Body of pancreas (tissue), 4 donors: ENCODE measurements around the gene CCDC170. TPM values are rescaled to one million over a fixed set of nuclear protein-coding genes. Genes with fewer than 3 reads are reported as not detected.

ENCODE experiments used
- ATAC-seq: fragments of 150-250 bp; one replicate; pipeline ENCODE4 v1.9.1; 2016
- DNase-seq, 4 donors: peaks; one replicate each; pipeline ENCODE4 v3.0.0-alpha.2; 2019
- H3K27ac ChIP-seq, 4 donors: fragments of 200-600 bp; sonication (generic); 1 replicate in 3 of 4; 2 replicates in 1 of 4; pipeline versions ENCODE4 v1.5.1 to v1.6.1; 2016 to 2019; ENCODE audit warnings: mild to moderate bottlenecking in 1 of 4, mixed read lengths in 1 of 4, moderate library complexity in 1 of 4
- H3K27me3 ChIP-seq, 2 donors: fragments of 200-600 bp; sonication (generic); one replicate each; pipeline ENCODE4 v1.6.0; 2016; ENCODE audit warnings: mild to moderate bottlenecking in 1 of 2
- H3K36me3 ChIP-seq, 2 donors: fragments of 200-600 bp; sonication (generic); replicated peaks in 1 of 2; 2 replicates each; pipeline ENCODE4 v1.5.1; 2016; ENCODE audit warnings: low read depth in 2 of 2; ENCODE audit not compliant: insufficient read depth in 1 of 2
- H3K4me1 ChIP-seq: fragments of 200-600 bp; sonication (generic); one replicate; pipeline ENCODE4 v1.6.0; 2016
- H3K4me3 ChIP-seq, 2 donors: fragments of 200-600 bp; sonication (generic); 1 replicate in 1 of 2; 2 replicates in 1 of 2; pipeline ENCODE4 v1.5.1; 2016 to 2019
- H3K9me3 ChIP-seq, 3 donors: fragments of 200-600 bp; sonication (generic); 1 replicate in 2 of 3; 2 replicates in 1 of 3; pipeline ENCODE4 v1.5.1; 2016
- CTCF ChIP-seq, 7 experiments: fragments of 450-650 bp in 4 of 7; fragments of 200-600 bp in 3 of 7; sonication (generic) in 3 of 7; IDR thresholded peaks; one replicate each; pipeline ENCODE4 v1.5.1; 2016 to 2019; ENCODE audit warnings: antibody characterized with exemption in 7 of 7
- POLR2A ChIP-seq, 3 donors: fragments of 450-650 bp; IDR thresholded peaks; one replicate each; pipeline ENCODE4 v1.6.1; 2016; ENCODE audit warnings: antibody characterized with exemption in 3 of 3, mild to moderate bottlenecking in 2 of 3
- WGBS, 2 donors: methylation state at CpG; one replicate each; pipeline ENCODE4 v1.1.5; 2017; 5-methylcytosine and 5-hydroxymethylcytosine counted together
- intact Hi-C: fragments of 100-400 bp; cut with DNase I; formaldehyde crosslinking; loops from one replicate; pipeline ENCODE4 v1.15.1; 2023
- total RNA-seq, 2 donors: library from RNA; depleted of rRNA; stranded (reverse); fragments of >200 nt; gene quantifications; one replicate each; pipeline ENCODE4 v1.1.0, GENCODE V29; 2016

CCDC170 gene
- total RNA-seq, 2 donors from 2014 or later, result 2.1 TPM; not detected in 1

- TF ChIP-seq CTCF (IDR thresholded peaks at IDR 0.05) (no peak), POLR2A (IDR thresholded peaks at IDR 0.05) (no peak)
- Histone ChIP-seq H3K36me3 (no peaks in the 10 kb centered on the region), H3K27me3 (no peaks in the 10 kb centered on the region), H3K4me1 (peaks cover 2% of the 10 kb centered on the region), H3K9me3 (no peaks in the 10 kb centered on the region), H3K27ac (no peak overlapping the region), H3K4me3 (no peak overlapping the region)
- 53 to 66% methylated on average over 5 of the region's 5 CpGs for WGBS, 2 donors
- intact Hi-C loops, result no loop called here
- ATAC-seq, result no peak
- no peak for DNase-seq
Observed at GRCh38 chr6:151499551-151499950, 5.7 kb downstream of the CCDC170 start.

- Histone ChIP-seq H3K27ac (peak overlapping the region in 1 of 4 donors; percentile 59), H3K4me3 (no peak overlapping the region), H3K27me3 (no peaks in the 10 kb centered on the region), H3K36me3 (no peaks in the 10 kb centered on the region), H3K4me1 (no peaks in the 10 kb centered on the region), H3K9me3 (no peaks in the 10 kb centered on the region)
- intact Hi-C loops, result no loop called here
- TF ChIP-seq CTCF (IDR thresholded peaks at IDR 0.05), result no peak
- TF ChIP-seq POLR2A (IDR thresholded peaks at IDR 0.05), result no peak
- 33 to 38% methylated on average over 1 of the region's 1 CpG for WGBS, 2 donors
- DNase-seq (no peak), ATAC-seq (no peak)
Observed at GRCh38 chr6:151501511-151502136, 7.8 kb downstream of the CCDC170 start.

GRCh38 chr6:151502499-151502898, 8.7 kb downstream of the CCDC170 start:
- TF ChIP-seq CTCF (IDR thresholded peaks at IDR 0.05) (no peak), POLR2A (IDR thresholded peaks at IDR 0.05) (no peak)
- no peak for ATAC-seq
- DNase-seq, result no peak
- Histone ChIP-seq H3K9me3 (no peaks in the 10 kb centered on the region), H3K27ac (peak overlapping the region in 1 of 4 donors; percentile 59), H3K4me3 (no peak overlapping the region), H3K4me1 (no peaks in the 10 kb centered on the region), H3K36me3 (no peaks in the 10 kb centered on the region), H3K27me3 (no peaks in the 10 kb centered on the region)
- intact Hi-C loops, result no loop called here
- 86 to 92% methylated on average over 4 of the region's 4 CpGs for WGBS, 2 donors

- TF ChIP-seq POLR2A (IDR thresholded peaks at IDR 0.05), result no peak
- TF ChIP-seq CTCF (IDR thresholded peaks at IDR 0.05), result no peak
- H3K9me3 ChIP-seq, result no peaks in the 10 kb centered on the region
- H3K4me3 ChIP-seq, result no peak overlapping the region
- no peaks in the 10 kb centered on the region for H3K27me3 ChIP-seq
- DNase-seq (no peak), ATAC-seq (no peak)
- no peak overlapping the region for H3K27ac ChIP-seq
- intact Hi-C loops, result no loop called here
- H3K36me3 ChIP-seq, result no peaks in the 10 kb centered on the region
- 76 to 94% methylated on average over 2 of the region's 2 CpGs for WGBS, 2 donors
- no peaks in the 10 kb centered on the region for H3K4me1 ChIP-seq
Observed at GRCh38 chr6:151506761-151507160, 12.9 kb downstream of the CCDC170 start.

- H3K27ac ChIP-seq, result no peak overlapping the region
- no peak for TF ChIP-seq POLR2A (IDR thresholded peaks at IDR 0.05)
- TF ChIP-seq CTCF (IDR thresholded peaks at IDR 0.05), result no peak
- no peaks in the 10 kb centered on the region for H3K9me3 ChIP-seq
- no peak for DNase-seq
- no peak overlapping the region for H3K4me3 ChIP-seq
- H3K27me3 ChIP-seq, result no peaks in the 10 kb centered on the region
- ATAC-seq, result no peak
- no peaks in the 10 kb centered on the region for H3K36me3 ChIP-seq
- intact Hi-C loops, result no loop called here
- H3K4me1 ChIP-seq, result no peaks in the 10 kb centered on the region
- 64 to 68% methylated on average over 2 of the region's 2 CpGs for WGBS, 2 donors
Observed at GRCh38 chr6:151509048-151509447, 15.2 kb downstream of the CCDC170 start.
